Cardiac muscle cell (in vitro differentiated cells and primary cell): ENCODE data around the gene CCDC117. TPM values are rescaled to one million over a fixed set of nuclear protein-coding genes. Genes with fewer than 3 reads are reported as not detected.
"Not testable (repeated sequence)": the region's sequence is repeated elsewhere in the genome, so short reads cannot be mapped to it uniquely, and the experiment has no call there.

ENCODE experiments used
- DNase-seq, 2 donors: peaks; one replicate each; pipeline versions ENCODE4 v3.0.0 to v3.0.0-alpha.2; 2010 to 2017; ENCODE audit warnings: low read depth in 1 of 2, low spot score in 1 of 2
- H3K27ac ChIP-seq: fragments of 200-600 bp; sonication (generic); 2 replicates; pipeline ENCODE4 v1.5.1; 2016
- H3K27me3 ChIP-seq: fragments of 200-600 bp; sonication (generic); 2 replicates; pipeline ENCODE4 v1.6.0; 2016; ENCODE audit warnings: control low read depth
- H3K36me3 ChIP-seq: fragments of 200-600 bp; sonication (generic); 2 replicates; pipeline ENCODE4 v1.5.1; 2016; ENCODE audit warnings: control low read depth
- H3K4me1 ChIP-seq: fragments of 200-600 bp; sonication (generic); 2 replicates; pipeline ENCODE4 v1.8.1; 2017; ENCODE audit warnings: low read depth, mild to moderate bottlenecking, mixed run types
- H3K4me3 ChIP-seq: fragments of 200-600 bp; sonication (generic); 2 replicates; pipeline ENCODE4 v1.5.1; 2016; ENCODE audit warnings: mild to moderate bottlenecking
- H3K9me3 ChIP-seq: fragments of 200-600 bp; sonication (generic); 2 replicates; pipeline ENCODE4 v1.5.1; 2017; ENCODE audit warnings: low read depth, mild to moderate bottlenecking, control low read depth
- CTCF ChIP-seq: IDR thresholded peaks from 2 replicates; pipeline ENCODE4 v1.5.1; 2012; ENCODE audit warnings: low read depth, mild to moderate bottlenecking, low read length
- polyA plus RNA-seq: library from polyadenylated mRNA; unstranded; fragments of >200 nt; fragmentation: Nextera tagmentation; extraction: Ambion mirVana; gene quantifications from 2 replicates; pipeline ENCODE4 v1.2.1, GENCODE V29; 2016
- total RNA-seq: library from RNA; depleted of rRNA; stranded (reverse); fragments of >200 nt; gene quantifications from 2 replicates; pipeline ENCODE4 v1.2.3, GENCODE V29; 2016

CCDC117 gene
- total and polyA plus RNA-seq, 2 experiments from 2014 or later, result 29.1 to 37.9 TPM

GRCh38 chr22:28742562-28742962 is 29.9 kb upstream of the CCDC117 start:
- peak overlapping the region; percentile 94 for H3K27ac ChIP-seq
- H3K4me3 ChIP-seq, result peak overlapping the region; percentile 66
- peaks cover 3% of the 10 kb centered on the region for H3K4me1 ChIP-seq
- no peak for TF ChIP-seq CTCF
- H3K27me3 ChIP-seq, result no peaks in the 10 kb centered on the region
- peaks cover 14% of the 10 kb centered on the region for H3K36me3 ChIP-seq
- DNase-seq, result no peak
- no peaks in the 10 kb centered on the region for H3K9me3 ChIP-seq

GRCh38 chr22:28743852-28744251 is 28.6 kb upstream of the CCDC117 start:
- Histone ChIP-seq H3K4me1 (no peaks in the 10 kb centered on the region), H3K36me3 (peaks cover 14% of the 10 kb centered on the region), H3K27ac (no peak overlapping the region), H3K27me3 (no peaks in the 10 kb centered on the region), H3K9me3 (no peaks in the 10 kb centered on the region), H3K4me3 (no peak overlapping the region)
- no peak for TF ChIP-seq CTCF
- DNase-seq, result no peak

- DNase-seq, result peak in 1 of 2 donors; percentile 84
- H3K27me3 ChIP-seq, result no peaks in the 10 kb centered on the region
- H3K4me1 ChIP-seq, result no peaks in the 10 kb centered on the region
These were observed 22.0 kb upstream of the CCDC117 start for GRCh38 chr22:28750471-28750881.

GRCh38 chr22:28754512-28754911 is 18.0 kb upstream of the CCDC117 start:
- not testable (repeated sequence) for H3K27ac ChIP-seq, H3K4me3 ChIP-seq, H3K4me1 ChIP-seq, DNase-seq, H3K27me3 ChIP-seq, H3K36me3 ChIP-seq, H3K9me3 ChIP-seq

More at GRCh38 chr22:28750471-28750881, 22.0 kb upstream of the CCDC117 start:
- Histone ChIP-seq H3K9me3 (no peaks in the 10 kb centered on the region), H3K4me3 (no peak overlapping the region), H3K36me3 (peaks cover 12% of the 10 kb centered on the region), H3K27ac (no peak overlapping the region)
- no peak for TF ChIP-seq CTCF

- no peaks in the 10 kb centered on the region for H3K4me1 ChIP-seq
- no peak overlapping the region for H3K4me3 ChIP-seq
- no peaks in the 10 kb centered on the region for H3K27me3 ChIP-seq
- no peaks in the 10 kb centered on the region for H3K9me3 ChIP-seq
- no peak for DNase-seq
- no peak overlapping the region for H3K27ac ChIP-seq
- no peak for TF ChIP-seq CTCF
- no peaks in the 10 kb centered on the region for H3K36me3 ChIP-seq
These were observed 12.5 kb upstream of the CCDC117 start for GRCh38 chr22:28759861-28760560.

- H3K4me1 ChIP-seq, result no peaks in the 10 kb centered on the region
- DNase-seq, result no peak
- H3K27ac ChIP-seq, result no peak overlapping the region
- no peaks in the 10 kb centered on the region for H3K36me3 ChIP-seq
- TF ChIP-seq CTCF, result no peak
- no peaks in the 10 kb centered on the region for H3K27me3 ChIP-seq
- no peak overlapping the region for H3K4me3 ChIP-seq
- H3K9me3 ChIP-seq, result no peaks in the 10 kb centered on the region
These were observed 11.1 kb upstream of the CCDC117 start for GRCh38 chr22:28761449-28761755.

GRCh38 chr22:28762000-28762399 is 10.5 kb upstream of the CCDC117 start:
- not testable (repeated sequence) for H3K27me3 ChIP-seq

More at GRCh38 chr22:28762000-28762399, 10.5 kb upstream of the CCDC117 start:
- H3K4me3 ChIP-seq, H3K36me3 ChIP-seq, H3K4me1 ChIP-seq, H3K9me3 ChIP-seq, DNase-seq, H3K27ac ChIP-seq: not testable (repeated sequence)
